CD8-positive, alpha-beta memory T cell (primary cell): ENCODE data around the gene ABCA4. TPM values are rescaled to one million over a fixed set of nuclear protein-coding genes. Genes with fewer than 3 reads are reported as not detected.
A peak's percentile ranks its signal among the peaks of the same experiment; 100 is the strongest.

ENCODE experiments used
- CTCF ChIA-PET: fragments of 350-600 bp; sonication (Branson Sonifier 250); formaldehyde crosslinking; loops from one replicate; lab custom pipeline; 2021; ENCODE audit warnings: antibody characterized with exemption; lab: Charles Lee
- POLR2A ChIA-PET: fragments of 350-600 bp; sonication (Branson Sonifier 250); formaldehyde crosslinking; loops from one replicate; lab custom pipeline; 2021; ENCODE audit warnings: antibody characterized with exemption; lab: Charles Lee
- DNase-seq, 5 donors: peaks; one replicate each; pipeline versions ENCODE4 v3.0.0 to v3.0.0-alpha.2; 2020 to 2022; ENCODE audit warnings: mixed read lengths in 1 of 5
- H3K27ac ChIP-seq: one replicate; pipeline ENCODE4 v1.7.0; 2013; ENCODE audit warnings: low read depth, mild to moderate bottlenecking, low read length, moderate library complexity
- H3K27me3 ChIP-seq: 2 replicates; pipeline ENCODE4 v1.7.0; 2013; ENCODE audit warnings: low read length, mild to moderate bottlenecking; ENCODE audit not compliant: insufficient read depth, poor library complexity, severe bottlenecking
- H3K36me3 ChIP-seq: 2 replicates; pipeline ENCODE4 v1.7.0; 2013; ENCODE audit warnings: mild to moderate bottlenecking, low read length, moderate library complexity; ENCODE audit not compliant: insufficient read depth
- H3K4me1 ChIP-seq: 2 replicates; pipeline ENCODE4 v1.7.0; 2013; ENCODE audit warnings: mild to moderate bottlenecking, low read length, moderate library complexity; ENCODE audit not compliant: insufficient read depth
- H3K4me3 ChIP-seq: 2 replicates; pipeline ENCODE4 v1.7.0; 2013; ENCODE audit warnings: mild to moderate bottlenecking, low read length
- H3K9me3 ChIP-seq: 2 replicates; pipeline ENCODE4 v1.7.0; 2013; ENCODE audit warnings: mild to moderate bottlenecking, low read length
- H3K27ac Mint-ChIP-seq, 8 donors: one replicate each; pipeline ENCODE4 v1.8.0; 2020 to 2021; ENCODE audit warnings: mixed read lengths in 8 of 8, mild to moderate bottlenecking in 6 of 8, inconsistent platforms in 3 of 8, moderate library complexity in 3 of 8
- H3K27me3 Mint-ChIP-seq, 2 donors: one replicate each; pipeline ENCODE4 v1.8.0; 2020 to 2021; ENCODE audit warnings: mixed read lengths in 2 of 2, mild to moderate bottlenecking in 1 of 2, moderate library complexity in 1 of 2
- H3K36me3 Mint-ChIP-seq, 3 donors: one replicate each; pipeline ENCODE4 v1.8.0; 2020 to 2021; ENCODE audit warnings: mixed read lengths in 3 of 3, inconsistent platforms in 1 of 3, mild to moderate bottlenecking in 1 of 3
- H3K4me1 Mint-ChIP-seq, 3 donors: one replicate each; pipeline ENCODE4 v1.8.0; 2020 to 2021; ENCODE audit warnings: mixed read lengths in 3 of 3, inconsistent platforms in 1 of 3, mild to moderate bottlenecking in 1 of 3
- H3K4me3 Mint-ChIP-seq, 7 donors: one replicate each; pipeline ENCODE4 v1.8.0; 2020 to 2021; ENCODE audit warnings: mixed read lengths in 7 of 7, mild to moderate bottlenecking in 6 of 7, moderate library complexity in 4 of 7, inconsistent platforms in 2 of 7
- H3K9me3 Mint-ChIP-seq, 5 donors: one replicate each; pipeline ENCODE4 v1.8.0; 2020 to 2022; ENCODE audit warnings: mixed read lengths in 5 of 5, mild to moderate bottlenecking in 3 of 5, moderate library complexity in 2 of 5, inconsistent platforms in 1 of 5
- polyA plus RNA-seq: library from polyadenylated mRNA; unstranded; fragments of 300-500 nt; fragmentation: Illumina TruSeq; gene quantifications from one replicate; pipeline ENCODE4 v1.2.3, GENCODE V29; 2021
- total RNA-seq, 2 experiments: library from RNA; stranded (reverse); gene quantifications; one replicate each; pipeline ENCODE4 v1.2.3, GENCODE V29; 2021

ABCA4 gene
- total and polyA plus RNA-seq, 3 experiments from 2014 or later, result not detected

GRCh38 chr1:94094469-94095111 lies 26.4 kb downstream of the ABCA4 start:
- peaks cover 6 to 13% of the 10 kb centered on the region in 2 donors for H3K27me3 Mint-ChIP-seq
- CTCF ChIA-PET, result no interaction called here
- Histone ChIP-seq H3K9me3 (no peaks in the 10 kb centered on the region), H3K4me3 (no peak overlapping the region), H3K4me1 (no peaks in the 10 kb centered on the region), H3K36me3 (no peaks in the 10 kb centered on the region), H3K27ac (no peak overlapping the region), H3K27me3 (no peaks in the 10 kb centered on the region)
- peaks cover 6 to 10% (median 8%) of the 10 kb centered on the region in 3 donors for H3K4me1 Mint-ChIP-seq
- H3K36me3 Mint-ChIP-seq, result no peaks in the 10 kb centered on the region
- H3K4me3 Mint-ChIP-seq, result no peak overlapping the region
- no peak overlapping the region for H3K27ac Mint-ChIP-seq
- no peaks in the 10 kb centered on the region for H3K9me3 Mint-ChIP-seq
- POLR2A ChIA-PET, result no interaction called here
- no peak for DNase-seq

DNA sequence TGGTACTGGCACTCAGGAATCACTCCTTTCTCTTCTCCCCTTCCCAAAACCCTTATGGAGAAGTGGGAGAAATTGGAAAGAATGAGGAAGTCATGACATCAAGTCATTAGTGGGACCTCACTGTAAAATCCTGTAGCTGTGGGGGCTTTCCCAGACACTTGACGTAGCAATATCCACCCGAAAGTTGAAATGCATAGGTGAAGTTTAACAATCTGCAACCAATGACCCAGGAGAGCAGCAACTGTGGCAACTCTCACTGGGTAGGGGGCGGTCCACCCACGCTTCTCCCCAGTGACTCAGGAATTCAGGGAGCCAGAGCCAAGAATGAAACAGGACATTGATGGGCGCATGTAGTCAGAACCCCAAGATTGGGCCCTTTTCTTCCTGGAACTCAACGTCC lies 27.0 kb downstream of the ABCA4 start:
- H3K27ac ChIP-seq, result no peak overlapping the region
- Mint-ChIP-seq H3K27me3 (peaks cover 6 to 14% of the 10 kb centered on the region in 2 donors), H3K36me3 (no peaks in the 10 kb centered on the region), H3K4me3 (no peak overlapping the region), H3K4me1 (peaks cover 6 to 10% (median 8%) of the 10 kb centered on the region in 3 donors), H3K9me3 (no peaks in the 10 kb centered on the region), H3K27ac (peak overlapping the region in 1 of 8 donors; percentile 49)
- ChIA-PET CTCF (no interaction called here), POLR2A (no interaction called here)
- H3K27me3 ChIP-seq, result no peaks in the 10 kb centered on the region
- no peaks in the 10 kb centered on the region for H3K36me3 ChIP-seq
- no peaks in the 10 kb centered on the region for H3K9me3 ChIP-seq
- no peak for DNase-seq
- H3K4me3 ChIP-seq, result no peak overlapping the region
- no peaks in the 10 kb centered on the region for H3K4me1 ChIP-seq

- ChIA-PET POLR2A (no interaction called here), CTCF (no interaction called here)
- H3K36me3 Mint-ChIP-seq, result no peaks in the 10 kb centered on the region
- H3K4me3 Mint-ChIP-seq, result no peak overlapping the region
- Histone ChIP-seq H3K27me3 (no peaks in the 10 kb centered on the region), H3K9me3 (no peaks in the 10 kb centered on the region), H3K4me3 (no peak overlapping the region), H3K4me1 (no peaks in the 10 kb centered on the region), H3K36me3 (no peaks in the 10 kb centered on the region), H3K27ac (no peak overlapping the region)
- no peak overlapping the region for H3K27ac Mint-ChIP-seq
- H3K9me3 Mint-ChIP-seq, result no peaks in the 10 kb centered on the region
- H3K4me1 Mint-ChIP-seq, result peaks cover 6 to 10% (median 8%) of the 10 kb centered on the region in 3 donors
- no peak for DNase-seq
- H3K27me3 Mint-ChIP-seq, result peaks cover 5 to 17% of the 10 kb centered on the region in 2 donors
Observed at GRCh38 chr1:94093396-94093795, 27.6 kb downstream of the ABCA4 start.

DNA sequence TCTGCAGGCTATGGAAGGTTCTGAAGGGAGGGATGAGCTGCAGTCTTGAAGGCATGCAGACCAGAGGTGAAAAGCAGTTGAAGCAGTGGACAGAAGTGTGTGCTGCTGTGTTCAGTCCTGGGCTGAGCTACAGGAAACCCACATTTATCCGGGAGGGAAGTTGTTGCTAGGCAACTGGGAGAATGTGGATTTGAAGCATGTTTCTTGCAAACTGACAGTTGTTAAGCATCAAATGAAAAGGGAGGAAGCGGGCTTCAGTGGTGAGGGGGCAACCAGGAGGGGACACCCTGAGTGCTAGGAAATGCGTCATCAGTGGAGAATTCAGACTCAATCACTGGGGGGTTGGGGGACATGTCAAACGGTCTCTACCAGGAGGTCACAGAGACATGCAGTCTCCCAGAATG lies 28.7 kb downstream of the ABCA4 start:
- ChIA-PET CTCF (no interaction called here), POLR2A (no interaction called here)
- Histone ChIP-seq H3K4me1 (no peaks in the 10 kb centered on the region), H3K4me3 (no peak overlapping the region), H3K36me3 (no peaks in the 10 kb centered on the region), H3K27me3 (no peaks in the 10 kb centered on the region), H3K9me3 (no peaks in the 10 kb centered on the region), H3K27ac (no peak overlapping the region)
- no peaks in the 10 kb centered on the region for H3K9me3 Mint-ChIP-seq
- peaks cover 5 to 18% of the 10 kb centered on the region in 2 donors for H3K27me3 Mint-ChIP-seq
- H3K27ac Mint-ChIP-seq, result peak overlapping the region in 3 of 8 donors; percentile 4 to 82 (median 13)
- peaks cover 6 to 10% (median 8%) of the 10 kb centered on the region in 3 donors for H3K4me1 Mint-ChIP-seq
- peak overlapping the region in 1 of 7 donors; percentile 65 for H3K4me3 Mint-ChIP-seq
- DNase-seq, result peak in 2 of 5 donors; percentile 26 to 68
- no peaks in the 10 kb centered on the region for H3K36me3 Mint-ChIP-seq

DNA sequence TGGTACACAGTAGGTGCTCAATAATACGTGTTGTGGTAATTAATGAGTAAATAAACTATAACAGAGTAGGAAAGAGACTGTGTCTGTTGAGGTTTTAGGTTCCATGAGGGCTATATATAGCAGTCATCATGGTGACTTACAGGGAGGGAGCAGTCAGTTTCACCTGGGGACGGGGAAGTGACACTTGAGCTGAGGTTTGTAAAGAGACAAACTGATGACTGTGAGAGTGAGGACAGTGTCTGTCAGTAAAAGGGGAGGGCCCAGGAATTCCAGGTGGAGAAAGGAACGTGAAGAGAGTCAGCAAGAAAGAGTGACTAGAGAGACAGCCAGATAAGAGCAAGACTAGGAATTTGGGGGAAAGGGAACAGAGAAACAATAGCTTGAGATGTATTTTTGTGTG lies 30.2 kb downstream of the ABCA4 start:
- Histone ChIP-seq H3K9me3 (no peaks in the 10 kb centered on the region), H3K4me3 (no peak overlapping the region), H3K27me3 (no peaks in the 10 kb centered on the region), H3K36me3 (no peaks in the 10 kb centered on the region), H3K4me1 (no peaks in the 10 kb centered on the region), H3K27ac (no peak overlapping the region)
- Mint-ChIP-seq H3K4me3 (no peak overlapping the region), H3K27ac (peak overlapping the region in 1 of 8 donors; percentile 13), H3K36me3 (no peaks in the 10 kb centered on the region), H3K27me3 (peaks cover 6 to 27% of the 10 kb centered on the region in 2 donors), H3K9me3 (no peaks in the 10 kb centered on the region), H3K4me1 (peaks cover 6 to 10% (median 8%) of the 10 kb centered on the region in 3 donors)
- CTCF ChIA-PET, result no interaction called here
- POLR2A ChIA-PET, result no interaction called here
- no peak for DNase-seq

DNA sequence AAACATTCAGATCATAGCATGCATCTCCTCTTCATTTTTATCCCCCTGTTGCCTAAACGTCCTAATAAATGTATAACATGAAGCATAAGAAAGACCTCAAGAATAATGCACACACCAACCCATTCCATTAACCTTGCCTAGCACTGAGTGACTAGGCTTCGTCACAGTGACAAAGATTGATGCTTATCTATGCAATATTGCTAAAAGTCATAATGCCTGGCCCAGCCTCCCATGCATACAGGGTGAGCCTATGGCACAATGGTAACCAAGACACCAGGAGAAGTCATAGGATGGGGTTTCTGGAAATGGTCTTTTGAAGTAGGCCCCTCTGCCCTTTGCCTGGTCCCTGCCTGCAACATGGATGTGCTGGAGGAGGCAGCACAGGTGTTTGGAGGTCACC lies 33.8 kb downstream of the ABCA4 start:
- Histone ChIP-seq H3K4me1 (no peaks in the 10 kb centered on the region), H3K36me3 (no peaks in the 10 kb centered on the region), H3K4me3 (no peak overlapping the region), H3K27ac (no peak overlapping the region), H3K27me3 (no peaks in the 10 kb centered on the region), H3K9me3 (no peaks in the 10 kb centered on the region)
- ChIA-PET POLR2A (no interaction called here), CTCF (no interaction called here)
- no peak for DNase-seq
- Mint-ChIP-seq H3K4me3 (no peak overlapping the region), H3K4me1 (peaks cover 2 to 4% (median 4%) of the 10 kb centered on the region in 3 donors), H3K27ac (no peak overlapping the region), H3K9me3 (no peaks in the 10 kb centered on the region), H3K36me3 (no peaks in the 10 kb centered on the region), H3K27me3 (peaks cover 8 to 31% of the 10 kb centered on the region in 2 donors)

DNA sequence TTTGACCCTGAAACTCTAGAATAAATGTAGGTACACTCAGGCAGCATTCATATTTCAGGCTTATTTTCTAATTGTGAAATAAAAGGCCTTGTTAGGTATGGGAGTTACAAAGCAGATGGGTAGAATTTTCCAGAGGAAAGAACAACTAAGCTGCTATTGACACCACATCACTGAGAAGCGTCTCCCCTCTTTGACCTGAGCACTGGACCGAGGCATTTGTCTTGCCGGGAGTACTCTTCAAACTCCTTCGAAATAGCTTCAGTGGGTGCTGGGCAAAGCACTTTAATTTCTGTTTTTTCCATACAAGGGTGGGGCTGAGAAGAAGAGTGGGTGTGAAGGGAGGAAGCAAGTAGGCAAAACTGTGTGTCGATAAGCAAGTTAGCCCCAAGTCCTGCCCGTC lies 36.4 kb downstream of the ABCA4 start:
- Histone ChIP-seq H3K9me3 (no peaks in the 10 kb centered on the region), H3K4me1 (no peaks in the 10 kb centered on the region), H3K27me3 (no peaks in the 10 kb centered on the region), H3K36me3 (no peaks in the 10 kb centered on the region), H3K4me3 (no peak overlapping the region), H3K27ac (no peak overlapping the region)
- Mint-ChIP-seq H3K4me1 (no peaks in the 10 kb centered on the region), H3K27ac (no peak overlapping the region), H3K4me3 (no peak overlapping the region), H3K9me3 (no peaks in the 10 kb centered on the region), H3K36me3 (no peaks in the 10 kb centered on the region), H3K27me3 (peaks cover 7 to 27% of the 10 kb centered on the region in 2 donors)
- no peak for DNase-seq
- ChIA-PET CTCF (no interaction called here), POLR2A (no interaction called here)

GRCh38 chr1:94084085-94084484 lies 36.9 kb downstream of the ABCA4 start:
- Mint-ChIP-seq H3K4me1 (no peaks in the 10 kb centered on the region), H3K9me3 (no peaks in the 10 kb centered on the region), H3K4me3 (no peak overlapping the region), H3K27me3 (peaks cover 7 to 27% of the 10 kb centered on the region in 2 donors), H3K27ac (peak overlapping the region in 1 of 8 donors; percentile 35), H3K36me3 (no peaks in the 10 kb centered on the region)
- POLR2A ChIA-PET, result no interaction called here
- H3K36me3 ChIP-seq, result no peaks in the 10 kb centered on the region
- DNase-seq, result no peak
- no peaks in the 10 kb centered on the region for H3K4me1 ChIP-seq
- CTCF ChIA-PET, result no interaction called here
- H3K4me3 ChIP-seq, result no peak overlapping the region
- H3K27me3 ChIP-seq, result no peaks in the 10 kb centered on the region
- no peak overlapping the region for H3K27ac ChIP-seq
- no peaks in the 10 kb centered on the region for H3K9me3 ChIP-seq
